GM19240 (cell line): ENCODE measurements around the gene LRSAM1.

Experiments
- DNase-seq: peaks from one replicate; pipeline ENCODE4 v3.0.0; 2011; ENCODE audit warnings: low spot score; ENCODE audit not compliant: insufficient read length

Gene LRSAM1

DNA sequence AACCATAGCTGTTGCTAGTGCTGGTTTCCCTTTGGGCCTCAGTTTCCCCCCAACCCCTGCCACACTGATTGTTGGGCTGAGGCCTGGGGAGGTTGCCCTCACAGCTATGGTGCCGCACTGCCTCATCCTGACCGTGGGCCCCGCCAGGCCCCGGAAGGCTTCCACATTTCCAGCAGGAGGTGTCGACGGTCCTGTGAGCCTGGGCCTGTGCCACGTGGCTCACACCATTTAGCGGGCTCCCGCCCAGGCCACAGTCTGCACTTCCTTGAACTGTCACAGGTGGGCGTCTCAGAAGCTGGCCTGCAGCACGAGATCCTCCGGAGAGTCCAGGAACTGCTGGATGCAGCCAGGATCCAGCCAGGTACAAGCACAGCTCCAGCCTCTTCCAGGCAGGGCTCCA, 45.7 kb downstream of the LRSAM1 start:
- no peak for DNase-seq

DNA sequence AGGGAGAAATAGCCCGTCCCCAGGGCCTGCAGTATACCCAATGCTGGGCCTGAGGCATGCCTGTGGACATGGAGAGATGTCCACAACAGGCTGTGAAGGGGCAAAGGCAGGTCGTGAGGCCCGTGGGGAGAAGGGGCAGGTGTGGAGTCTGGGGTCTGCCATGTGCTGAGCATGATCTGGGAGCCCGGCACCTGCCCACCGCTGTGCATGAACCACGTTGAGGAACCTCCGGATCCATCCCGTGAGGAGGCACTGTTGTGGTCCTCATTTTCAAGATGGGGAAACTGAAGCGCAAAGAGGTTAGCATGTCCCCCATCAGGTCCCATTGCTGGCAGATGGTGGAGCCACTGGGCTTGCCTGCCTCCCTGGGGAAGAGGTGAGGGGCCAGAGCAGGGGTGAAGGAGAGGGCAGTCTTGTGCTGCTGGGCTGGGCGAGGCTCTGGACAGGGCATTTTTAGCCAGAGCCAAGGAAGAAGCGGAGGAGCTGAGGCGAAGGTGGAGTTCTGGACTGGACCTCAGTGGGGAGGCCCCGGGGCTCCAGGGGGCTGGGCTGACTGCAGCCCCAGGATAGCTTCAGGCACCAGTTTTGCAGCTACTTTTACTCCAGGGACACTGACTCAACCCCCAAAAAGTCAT, 46.5 kb downstream of the LRSAM1 start:
- DNase-seq, result no peak

DNA sequence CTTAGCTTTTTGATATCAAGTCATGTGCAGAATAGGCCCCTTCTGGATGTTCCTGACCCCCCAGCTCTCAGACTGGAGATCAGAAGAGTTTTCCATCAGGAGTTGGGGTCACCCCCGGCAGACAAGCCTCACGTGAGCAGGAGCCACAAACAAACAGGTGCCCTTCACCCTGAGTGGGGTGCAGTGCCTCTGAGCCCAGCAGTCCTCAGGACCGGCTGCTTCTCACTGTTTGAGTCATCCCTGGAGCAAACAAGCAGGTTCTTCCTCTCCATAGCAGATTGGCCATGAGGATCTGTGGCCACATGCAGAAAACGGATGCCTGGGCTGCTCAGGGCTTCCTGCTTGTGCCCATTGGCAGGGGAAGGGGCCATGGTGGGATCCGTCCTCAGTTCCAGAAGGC, 47.0 kb downstream of the LRSAM1 start:
- no peak for DNase-seq

DNA sequence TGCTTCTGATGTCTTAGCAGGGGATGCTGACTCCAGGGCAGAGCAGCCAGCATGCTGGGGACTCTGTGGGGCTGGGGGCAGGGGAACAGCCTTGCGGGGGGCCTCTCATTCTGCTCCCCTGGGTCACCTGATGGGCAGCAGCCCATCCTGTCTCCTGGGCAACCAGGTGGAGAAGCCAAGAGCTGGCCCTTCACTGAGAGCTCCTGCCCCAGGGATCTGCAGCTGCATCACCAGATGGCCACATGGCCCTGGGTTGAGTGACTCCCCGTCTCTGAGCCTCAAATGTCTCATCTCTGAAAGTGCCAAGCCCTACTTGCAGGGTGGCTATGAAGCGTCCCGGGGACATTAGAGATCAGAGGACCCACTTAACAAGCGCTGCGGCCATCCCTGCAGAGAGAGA, 49.1 kb downstream of the LRSAM1 start:
- DNase-seq, result no peak

DNA sequence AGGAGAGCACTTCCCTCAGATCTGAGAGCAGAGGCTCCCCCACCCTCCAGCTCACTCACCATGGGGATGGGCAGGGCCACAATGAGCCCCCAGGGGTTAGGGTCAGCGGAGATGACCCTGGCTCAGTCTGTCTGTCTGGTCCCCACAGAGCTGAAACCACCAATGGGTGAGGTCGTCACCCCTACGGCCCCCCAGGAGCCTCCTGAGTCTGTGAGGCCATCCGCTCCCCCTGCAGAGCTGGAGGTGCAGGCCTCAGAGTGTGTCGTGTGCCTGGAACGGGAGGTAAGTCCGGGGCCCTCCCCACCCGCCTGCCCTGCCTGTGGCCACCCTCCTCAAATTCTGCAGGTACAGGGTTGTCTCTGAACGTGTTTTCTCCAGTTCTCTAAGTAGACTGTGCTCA, 49.6 kb downstream of the LRSAM1 start:
- no peak for DNase-seq

DNA sequence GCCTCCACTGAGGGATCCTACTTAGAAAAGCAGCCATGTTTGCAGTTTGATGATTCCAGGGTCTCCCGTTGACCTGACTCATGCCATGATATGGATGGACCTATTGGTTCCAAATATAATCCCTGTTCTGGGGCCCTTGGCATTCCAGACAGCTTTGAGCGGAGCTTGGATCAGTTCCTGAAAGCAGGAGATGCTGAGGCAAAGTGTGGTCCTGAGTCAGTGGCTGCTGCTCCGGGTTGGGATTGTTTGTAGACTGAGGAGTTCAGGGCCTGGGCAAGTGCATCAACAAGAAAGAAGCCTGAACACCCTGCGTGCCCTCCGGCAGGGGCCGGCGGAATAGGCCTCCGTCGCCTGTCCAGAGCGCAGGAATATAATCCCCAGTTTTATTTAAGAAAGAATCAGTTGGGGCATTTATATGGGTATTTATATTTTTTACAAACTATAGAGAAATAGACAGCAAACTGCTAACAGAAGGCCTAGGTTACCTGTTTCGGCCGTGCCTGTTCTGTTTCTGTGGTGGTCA, 50.6 kb downstream of the LRSAM1 start:
- no peak for DNase-seq

DNA sequence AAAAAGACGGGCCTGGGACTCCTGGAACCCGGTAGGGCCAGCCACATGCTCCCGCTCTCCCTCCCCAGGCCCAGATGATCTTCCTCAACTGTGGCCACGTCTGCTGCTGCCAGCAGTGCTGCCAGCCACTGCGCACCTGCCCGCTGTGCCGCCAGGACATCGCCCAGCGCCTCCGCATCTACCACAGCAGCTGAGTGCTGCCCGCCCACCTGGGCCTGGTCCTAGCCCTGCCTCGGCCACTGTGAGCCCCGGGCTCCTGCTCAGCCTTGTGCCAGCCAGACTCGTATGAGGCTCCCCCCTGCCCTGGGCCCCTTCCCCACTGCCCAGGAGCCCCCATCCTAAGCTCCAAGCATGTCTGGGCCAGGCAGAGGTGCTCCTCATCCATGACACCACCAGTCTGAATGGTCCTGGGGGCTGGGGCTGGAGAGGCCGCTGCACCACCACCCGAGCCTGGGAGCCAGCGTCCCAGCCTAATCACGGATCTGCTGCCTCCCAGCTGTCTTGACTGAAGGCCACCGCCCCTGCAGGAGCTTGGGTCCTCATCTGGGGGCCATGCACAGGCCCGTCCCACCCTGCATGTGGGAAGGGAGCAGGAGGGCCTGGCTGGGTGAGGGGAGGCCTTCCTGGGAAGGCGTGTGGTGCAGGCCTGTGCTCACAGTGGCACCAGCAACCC, 51.5 kb downstream of the LRSAM1 start:
- no peak for DNase-seq

DNA sequence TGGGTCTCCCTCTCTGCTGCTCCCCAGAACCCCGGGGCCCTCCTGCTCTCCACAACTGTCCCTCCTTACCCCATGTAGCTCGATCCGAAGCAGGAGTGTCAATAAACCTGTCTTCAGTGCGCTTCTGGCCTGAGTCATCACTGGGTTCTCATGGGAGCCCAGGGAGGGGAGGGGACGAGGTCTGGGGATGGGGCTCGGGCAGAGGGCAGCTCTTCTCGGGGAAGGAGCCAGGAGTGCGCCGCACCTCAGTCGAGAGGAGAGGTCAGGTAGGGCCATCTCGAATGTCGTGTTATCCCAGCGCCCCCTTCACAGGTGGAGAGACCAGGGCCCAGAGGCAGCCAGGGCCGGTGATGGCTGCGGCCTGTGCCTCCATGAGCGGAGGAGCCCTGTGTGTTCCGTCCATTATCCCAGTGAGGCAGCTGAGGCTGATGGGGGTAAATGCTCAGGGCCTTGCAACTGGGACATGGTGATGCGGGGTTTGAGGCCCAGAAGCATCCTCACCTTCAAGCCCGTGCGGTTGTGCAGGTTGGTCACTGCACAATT, 52.1 kb downstream of the LRSAM1 start:
- no peak for DNase-seq

DNA sequence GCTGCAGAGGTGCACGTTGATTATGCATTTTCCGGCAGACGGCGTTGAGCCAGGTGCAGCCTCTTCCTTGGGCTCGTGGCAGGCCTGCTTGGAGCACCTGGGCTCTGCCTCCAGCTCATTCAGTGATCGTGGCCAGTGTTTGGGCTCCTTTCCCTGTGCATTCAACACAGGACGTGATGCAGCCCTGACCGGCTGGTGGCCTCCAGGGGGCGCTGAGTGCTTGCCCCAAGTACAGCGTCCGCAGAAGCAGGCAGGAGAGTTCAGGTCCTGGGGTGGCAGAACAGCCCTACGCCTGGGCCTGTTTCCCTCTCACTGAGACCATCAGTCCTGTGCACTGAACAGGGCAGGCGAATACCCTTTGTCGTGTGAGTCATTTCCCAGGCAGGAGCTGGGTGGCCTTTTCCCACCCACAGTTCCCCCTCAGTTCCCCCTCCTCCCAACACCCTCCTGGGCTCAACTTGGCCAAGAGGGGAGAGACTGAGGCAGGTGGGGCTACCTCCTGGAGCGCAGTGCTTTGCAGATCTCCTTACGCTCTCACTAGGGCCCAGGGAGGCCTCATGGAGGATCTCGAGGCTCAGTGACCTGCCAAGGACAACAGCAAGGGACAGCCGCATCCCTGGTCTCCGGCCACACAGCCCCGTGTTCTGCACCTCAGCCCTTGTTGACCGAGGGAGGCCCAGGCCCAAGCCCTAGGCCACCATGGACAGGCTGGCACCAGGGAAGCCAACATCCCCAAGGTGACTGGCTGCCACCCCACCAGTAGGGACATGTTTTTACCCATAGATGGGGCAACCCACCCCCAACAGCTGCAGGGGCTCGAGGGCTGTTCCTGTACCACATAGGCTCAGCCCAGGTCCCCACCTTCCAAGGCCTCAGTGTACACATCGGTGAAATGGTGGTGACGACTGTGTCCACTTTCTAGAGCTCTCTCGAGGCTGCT, 52.9 kb downstream of the LRSAM1 start:
- peak; percentile 34 for DNase-seq

DNA sequence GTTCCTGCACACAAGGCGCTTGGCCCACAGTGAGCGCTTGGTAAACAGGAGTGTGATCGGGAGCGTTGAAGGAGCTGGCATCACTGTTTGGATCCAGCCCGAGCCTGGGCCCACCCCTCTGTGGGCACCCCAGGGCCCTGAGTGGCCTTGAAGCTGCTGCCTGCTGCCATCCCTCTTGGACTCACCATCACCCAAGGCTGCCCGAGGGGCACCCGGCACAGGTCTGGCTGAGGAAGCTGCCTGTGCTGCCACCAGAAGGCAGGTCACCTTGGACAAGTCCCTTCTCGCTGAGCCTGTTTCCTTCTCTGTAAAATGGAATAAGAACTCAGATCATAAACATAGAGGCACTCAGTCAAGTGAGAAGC, 53.6 kb downstream of the LRSAM1 start:
- DNase-seq, result no peak

DNA sequence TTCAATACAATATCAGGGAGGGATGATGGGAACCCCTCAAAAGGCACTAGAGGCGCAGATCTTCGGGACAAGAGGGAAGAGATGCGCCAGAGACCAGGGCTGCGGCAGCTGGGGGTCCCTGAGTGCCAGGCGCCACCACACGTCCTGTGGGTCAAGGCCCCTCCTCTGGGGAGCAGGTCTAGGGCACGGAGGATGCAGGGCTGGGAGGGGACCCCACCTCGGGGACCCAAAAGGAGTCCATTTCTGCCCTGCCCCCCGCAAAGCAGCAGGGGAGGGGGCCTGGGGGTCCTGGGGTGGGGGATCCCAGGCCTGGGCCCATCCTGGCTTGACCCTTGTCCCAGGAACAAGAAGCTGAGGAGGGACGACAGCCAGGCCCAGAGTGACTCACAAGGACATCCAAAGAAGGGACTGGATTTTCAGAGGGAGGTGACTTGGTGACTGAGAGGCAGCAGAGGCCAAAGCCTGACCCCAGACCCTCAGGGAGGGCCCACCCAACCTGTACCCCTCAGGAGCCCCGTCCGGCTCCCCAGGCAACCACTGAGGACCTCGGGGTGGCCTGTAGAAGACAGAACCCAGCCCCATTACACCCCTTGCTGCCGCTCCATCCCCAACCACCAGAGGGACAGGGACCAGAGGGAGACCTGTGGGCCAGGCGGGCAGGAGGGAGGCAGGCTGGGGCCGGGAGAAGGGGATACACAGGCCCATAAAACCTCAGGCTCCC, 54.2 kb downstream of the LRSAM1 start:
- peak; percentile 25 for DNase-seq

DNA sequence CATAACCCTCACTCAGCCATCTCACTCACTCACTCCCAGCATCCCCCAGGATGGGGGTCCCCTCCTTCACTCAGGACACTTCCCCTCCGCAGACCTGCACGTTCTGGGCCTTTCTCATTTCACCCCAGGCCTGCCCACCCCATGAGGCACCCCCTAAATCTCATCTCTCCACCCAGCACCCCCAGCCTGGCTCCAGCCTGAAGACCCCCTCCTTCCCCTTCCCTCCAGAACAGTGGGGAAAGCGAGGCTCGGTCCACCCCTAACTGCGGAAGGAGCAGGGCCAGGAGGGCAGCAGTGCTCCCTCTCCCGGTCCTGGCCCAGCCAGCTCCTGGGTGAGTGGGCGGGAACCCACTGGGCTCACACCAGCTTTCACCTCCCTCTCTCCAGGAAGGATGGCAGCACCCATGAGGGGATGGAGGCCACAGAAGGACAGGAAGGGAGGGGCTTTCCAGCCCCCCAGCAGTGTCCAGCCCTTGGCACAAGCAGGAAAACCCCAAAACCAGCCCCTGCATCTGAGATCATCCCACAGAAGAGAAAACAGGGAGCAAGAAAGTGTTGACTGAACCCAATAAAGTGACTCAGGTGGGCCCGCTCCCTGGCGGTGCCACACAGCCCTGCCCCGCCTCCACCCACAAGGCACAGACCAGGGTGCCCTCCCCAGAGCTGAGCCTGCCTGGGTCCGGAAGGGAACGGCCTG, 55.0 kb downstream of the LRSAM1 start:
- no peak for DNase-seq

DNA sequence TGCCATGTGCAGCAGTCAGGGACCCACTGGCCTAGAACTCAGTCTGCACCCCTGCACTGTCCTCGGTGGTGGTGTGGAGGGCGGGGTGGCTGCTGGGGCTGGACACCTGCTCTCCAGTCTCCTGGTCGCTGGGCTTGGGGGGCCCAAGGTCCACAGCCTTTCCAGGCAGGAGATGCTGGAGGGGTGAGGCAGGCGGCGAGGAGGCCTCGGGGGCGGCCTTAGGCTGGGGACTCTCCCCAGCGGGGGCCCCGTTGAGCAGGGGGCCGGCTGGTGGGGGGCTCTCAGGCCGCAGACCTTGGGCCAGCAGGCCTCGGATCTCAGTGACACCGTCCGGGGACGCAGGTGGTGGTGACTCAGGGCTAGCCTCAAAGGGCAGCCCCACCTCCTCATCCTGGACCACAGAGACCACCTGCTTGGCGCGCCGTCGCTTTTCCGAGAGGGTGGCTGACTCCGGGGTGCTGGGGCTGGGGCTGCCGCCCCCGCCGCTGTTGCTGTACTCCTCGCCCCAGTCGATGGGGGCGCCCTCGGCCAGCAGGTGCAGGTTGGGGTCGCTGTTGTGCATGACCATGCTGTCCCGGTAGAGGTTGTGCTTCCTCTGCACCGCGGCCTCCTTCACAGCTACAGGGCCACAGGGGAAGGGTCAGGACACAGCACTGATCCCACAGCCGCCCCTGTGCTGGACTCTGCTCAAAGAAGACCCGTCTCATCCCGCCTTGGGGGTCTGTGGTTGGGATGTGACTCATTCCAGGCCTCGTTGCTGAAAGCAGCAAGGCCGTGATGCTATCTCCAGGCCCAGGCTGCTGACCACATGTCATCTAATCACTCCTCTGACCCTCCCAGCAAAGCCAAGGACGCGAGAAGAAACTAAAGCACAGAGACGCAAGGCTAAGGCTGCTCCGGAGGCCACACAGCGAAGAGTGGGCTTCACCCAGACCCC, 55.8 kb downstream of the LRSAM1 start:
- DNase-seq, result no peak

DNA sequence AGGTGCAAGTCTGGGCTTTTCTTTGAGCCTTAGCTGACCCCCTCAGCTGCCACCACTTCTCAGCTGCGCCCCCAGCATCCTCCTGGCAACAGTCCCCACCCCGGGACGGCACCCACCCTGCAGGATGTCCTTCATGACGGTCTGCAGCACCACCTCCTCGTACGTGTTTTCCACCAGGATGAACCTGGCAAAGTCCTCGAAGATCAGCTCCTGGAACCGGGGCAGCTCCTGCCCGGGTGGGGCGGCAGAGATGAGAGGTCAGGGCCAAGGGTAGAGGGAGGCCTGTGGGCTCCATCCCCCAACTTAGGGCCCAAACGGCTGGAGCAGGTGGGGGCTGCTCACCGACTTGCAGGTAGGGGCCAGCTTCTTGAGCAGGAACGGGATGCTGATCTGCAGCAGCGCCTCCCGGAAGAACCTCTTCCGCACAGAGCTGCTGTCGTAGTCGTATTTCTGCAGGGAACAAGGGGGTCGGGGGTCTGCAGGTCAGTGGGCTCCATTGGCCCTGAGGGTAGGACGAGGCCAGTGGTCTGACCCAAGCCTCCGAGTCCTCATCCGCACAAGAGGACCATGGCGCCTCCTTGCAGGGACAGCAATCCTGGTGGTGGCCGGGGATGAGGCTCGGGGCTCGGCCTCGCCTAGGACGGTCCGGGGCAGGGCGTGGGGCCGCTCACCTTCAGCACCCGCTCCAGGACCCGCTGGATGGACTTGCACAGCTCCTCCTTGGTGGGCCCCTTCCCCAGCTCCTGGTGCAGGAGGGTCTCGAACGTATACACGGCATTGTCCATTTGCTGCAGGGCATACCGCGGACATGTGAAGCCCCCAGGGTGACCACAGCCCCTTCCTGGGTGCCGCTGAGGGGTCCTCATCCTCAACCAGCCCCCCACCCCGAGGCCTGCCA, 56.7 kb downstream of the LRSAM1 start:
- DNase-seq, result no peak

DNA sequence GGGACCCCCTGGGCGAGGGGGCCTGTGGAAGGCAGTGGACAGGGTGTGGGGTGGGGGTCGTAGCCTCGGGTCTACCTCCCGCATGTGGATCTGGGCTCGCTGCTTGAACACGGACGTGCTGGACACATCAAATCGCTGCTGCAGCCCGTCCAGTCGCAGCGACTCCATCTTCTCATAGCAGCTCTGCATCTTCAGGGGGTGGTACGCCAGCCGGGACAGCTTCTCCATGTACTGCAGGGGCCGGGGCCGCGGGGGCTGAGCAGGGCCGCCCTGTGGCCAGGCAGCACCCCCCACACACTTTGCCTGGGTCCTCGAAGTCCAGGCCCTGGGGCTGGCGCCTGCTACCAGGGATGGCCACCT, 57.6 kb downstream of the LRSAM1 start:
- DNase-seq, result no peak

DNA sequence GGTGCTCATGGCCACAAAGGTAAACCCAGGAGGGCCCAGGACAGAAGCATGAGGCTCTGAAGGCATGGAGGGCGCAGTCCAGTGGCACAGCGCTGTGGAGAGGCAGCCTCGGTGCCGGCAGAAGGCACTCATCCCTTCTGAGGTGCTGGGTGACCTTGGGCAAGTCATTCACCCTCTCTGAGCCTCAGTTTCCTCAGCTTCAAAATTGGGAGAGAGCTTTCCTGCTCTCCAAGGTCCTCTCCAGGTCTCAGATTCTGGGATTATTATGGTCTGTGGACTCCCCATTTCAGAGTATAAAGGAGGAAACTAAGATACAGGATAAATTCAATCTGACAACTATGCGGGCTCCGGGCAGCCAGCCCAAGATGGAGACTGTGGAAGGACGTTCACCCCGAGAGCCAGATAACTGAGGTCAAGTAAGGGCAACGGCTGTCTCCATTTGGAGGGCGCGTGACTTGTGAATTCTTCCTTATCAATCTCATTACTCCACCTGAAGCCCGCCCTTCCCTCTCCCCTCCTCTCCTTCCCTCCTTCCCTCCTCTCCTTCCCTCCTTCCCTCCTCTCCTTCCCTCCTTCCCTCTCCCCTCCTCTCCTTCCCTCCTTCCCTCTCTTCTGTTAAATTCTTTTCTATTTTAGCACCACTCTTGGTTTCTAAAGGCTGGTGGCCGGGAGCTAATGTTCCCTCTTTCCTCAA, 58.1 kb downstream of the LRSAM1 start:
- no peak for DNase-seq

DNA sequence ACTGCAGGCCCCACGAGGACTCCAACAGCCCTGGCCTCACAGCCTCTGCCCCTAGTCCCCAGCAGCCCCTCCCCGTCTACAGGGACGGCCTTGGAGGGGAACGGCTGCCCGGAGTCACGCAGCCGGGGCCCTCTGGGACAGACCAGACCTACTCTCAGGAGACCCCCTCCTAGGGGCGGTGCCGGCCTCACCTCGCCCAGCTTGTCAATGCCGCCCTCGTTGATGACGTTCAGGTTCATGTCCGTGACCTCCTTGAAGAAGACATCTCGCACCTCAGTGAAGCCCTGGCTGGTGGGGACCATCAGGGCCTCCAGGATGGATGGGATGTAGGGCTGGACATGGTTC, 58.6 kb downstream of the LRSAM1 start:
- DNase-seq, result no peak

DNA sequence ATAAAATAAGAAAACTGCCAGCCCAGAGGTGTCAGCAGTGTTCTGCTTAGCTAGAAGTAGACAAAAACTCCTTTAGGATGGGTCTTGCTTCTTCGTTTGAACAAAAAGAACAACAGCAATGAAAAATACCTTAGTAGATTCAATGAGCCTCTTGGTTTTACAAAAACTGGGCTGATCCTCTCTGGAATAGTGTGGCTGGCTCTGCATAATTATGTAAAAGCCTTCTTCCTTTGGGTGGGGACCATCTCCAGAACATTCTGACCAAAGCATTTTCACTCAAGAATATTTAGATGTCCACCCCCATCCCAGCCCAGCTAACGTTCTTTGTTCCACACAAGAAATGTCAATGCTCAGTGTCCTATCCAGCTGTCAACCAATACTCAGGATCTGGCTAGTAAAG, 63.2 kb downstream of the LRSAM1 start:
- no peak for DNase-seq
